Motor neuron (in vitro differentiated cells): ENCODE results near the gene ITGA11. TPM values are rescaled to one million over a fixed set of nuclear protein-coding genes. Genes with fewer than 3 reads are reported as not detected.

Experiments
- ATAC-seq, 8 experiments: fragments of 200-7000 bp; cut with Tn5 transposase; replicated peaks in 6 of 8; 2 replicates each; pipeline ENCODE4 v1.8.0; 2021; ENCODE audit warnings: mild to moderate bottlenecking in 8 of 8, moderate library complexity in 8 of 8
- H3K27ac ChIP-seq, 2 donors: fragments of 250-450 bp; sonication (Bioruptor Pico); 2 replicates each; pipeline ENCODE4 v1.9.0; 2021; ENCODE audit warnings: antibody characterized with exemption in 2 of 2, mild to moderate bottlenecking in 2 of 2, moderate library complexity in 1 of 2
- H3K4me1 ChIP-seq, 2 donors: fragments of 250-450 bp; sonication (Bioruptor Pico); replicated peaks in 1 of 2; 2 replicates each; pipeline ENCODE4 v1.6.1; 2021; ENCODE audit warnings: antibody characterized with exemption in 2 of 2, mild to moderate bottlenecking in 2 of 2, moderate library complexity in 1 of 2
- H3K4me3 ChIP-seq, 5 donors: fragments of 250-450 bp; sonication (Bioruptor Pico); 2 replicates each; pipeline ENCODE4 v1.9.0; 2021; ENCODE audit warnings: antibody characterized with exemption in 5 of 5, mild to moderate bottlenecking in 5 of 5, moderate library complexity in 4 of 5
- WGBS, 10 experiments: fragments of 450-650 bp; shearing (Covaris generic); methylation state at CpG; one replicate each; pipeline ENCODE4 v1.0.0; 2022; 5-methylcytosine and 5-hydroxymethylcytosine counted together
- in situ Hi-C, 9 experiments: fragments of 400-800 bp; cut with MboI; loops; one replicate each; pipeline ENCODE4 v1.15.0; 2021; ENCODE audit warnings: low sequenced_read_pairs in 9 of 9, low pct_unique_long_range_greater_than_20kb in 2 of 9; ENCODE audit not compliant: unreplicated experiment in 9 of 9
- total RNA-seq, 8 experiments: library from RNA; unstranded; fragments of 300-600 nt; gene quantifications; 2 replicates each; pipeline versions ENCODE4 v1.2.3 to v1.2.4, GENCODE V29; 2022

ITGA11 gene
- total RNA-seq, 8 experiments from 2014 or later, result 0.27 to 35.0 (median 0.78) TPM

DNA sequence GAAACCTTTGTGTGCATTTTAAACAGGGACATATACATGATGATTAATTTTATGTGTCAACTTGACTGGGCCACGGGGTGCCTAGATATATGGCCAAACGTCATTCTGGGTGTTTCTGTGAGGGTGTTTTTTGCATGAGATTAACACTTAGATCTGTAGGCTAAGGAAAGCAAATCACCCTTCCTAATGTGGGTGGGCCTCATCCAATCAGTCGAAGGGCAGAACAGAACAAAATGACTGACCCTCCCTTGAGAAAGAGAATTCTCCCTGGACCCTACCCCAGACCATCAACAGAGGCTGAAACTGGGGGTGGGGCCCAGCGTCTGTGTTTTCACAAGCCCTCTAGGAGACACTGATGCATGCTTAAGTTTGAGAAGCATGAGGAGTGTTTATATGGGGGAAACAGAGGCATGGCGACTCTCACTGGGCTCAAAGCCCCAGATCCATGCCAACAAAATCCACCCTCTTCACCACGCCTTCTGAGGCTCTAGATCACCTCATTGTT lies 56.2 kb downstream of the ITGA11 start:
- Histone ChIP-seq H3K4me3 (no peak overlapping the region), H3K27ac (no peak overlapping the region), H3K4me1 (no peaks in the 10 kb centered on the region)
- WGBS, 10 experiments, result 50 to 100% (median 86%) methylated on average over 1 to 5 of the region's 6 CpGs
- ATAC-seq, result no peak
- in situ Hi-C loops, result no loop called here

DNA sequence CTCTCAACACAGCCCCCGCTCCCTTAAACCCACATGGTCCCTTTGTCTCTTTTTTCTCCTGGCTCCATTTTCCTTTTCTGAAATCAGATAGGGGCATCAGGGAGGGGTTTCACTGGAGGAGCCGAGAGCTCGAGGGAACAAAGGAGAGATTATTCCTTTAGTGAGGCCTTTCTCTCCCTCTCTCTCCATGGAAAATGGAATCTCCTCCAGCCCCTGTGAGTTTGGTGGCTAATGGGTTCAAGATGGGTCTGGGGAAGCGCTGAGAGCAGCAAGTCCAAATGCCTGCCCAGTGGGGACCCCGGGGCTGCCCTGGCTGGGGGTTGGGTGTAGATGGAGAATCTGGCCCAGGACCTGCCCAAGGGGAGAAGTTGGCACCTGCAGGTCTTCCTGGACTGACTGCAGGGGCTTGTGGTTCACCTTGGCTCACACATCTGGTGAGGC lies 56.8 kb downstream of the ITGA11 start:
- Histone ChIP-seq H3K4me1 (no peaks in the 10 kb centered on the region), H3K27ac (no peak overlapping the region), H3K4me3 (no peak overlapping the region)
- ATAC-seq, result no peak
- 44 to 100% (median 80%) methylated on average over 1 to 4 of the region's 5 CpGs; no CpG with 5 or more reads in 3 of the 10 experiments for WGBS, 10 experiments
- in situ Hi-C loops, result no loop called here

DNA sequence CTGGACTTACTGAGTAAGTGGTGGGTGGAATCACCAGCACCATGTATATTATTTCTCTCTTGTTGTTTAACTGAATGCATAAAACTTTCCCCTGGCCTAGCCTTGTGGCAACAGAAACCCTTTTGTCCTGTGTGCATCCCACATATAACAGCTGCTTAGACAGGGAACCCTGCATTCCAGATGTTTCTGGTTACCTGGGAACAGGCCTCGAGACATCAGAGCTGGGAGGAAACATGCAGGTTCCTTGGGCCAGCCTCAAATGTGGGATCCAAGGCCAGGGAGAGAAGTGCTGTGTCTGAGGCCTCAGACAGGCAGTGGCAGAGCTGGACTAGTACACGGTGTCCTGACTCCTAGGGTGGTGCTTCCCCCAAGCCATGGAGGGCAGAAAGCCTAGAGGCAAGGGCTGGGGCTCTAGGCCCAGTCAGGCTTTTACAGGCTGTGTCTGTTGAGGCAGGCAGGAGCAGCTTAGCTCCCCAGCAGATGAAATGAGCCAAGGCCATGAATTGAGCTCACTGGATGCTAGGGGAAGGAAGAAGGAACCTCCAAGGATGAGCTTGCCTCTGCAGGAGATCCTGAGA lies 57.7 kb downstream of the ITGA11 start:
- H3K27ac ChIP-seq, result no peak overlapping the region
- peak in 4 of 8 experiments; percentile 24 to 87 (median 37) for ATAC-seq

DNA sequence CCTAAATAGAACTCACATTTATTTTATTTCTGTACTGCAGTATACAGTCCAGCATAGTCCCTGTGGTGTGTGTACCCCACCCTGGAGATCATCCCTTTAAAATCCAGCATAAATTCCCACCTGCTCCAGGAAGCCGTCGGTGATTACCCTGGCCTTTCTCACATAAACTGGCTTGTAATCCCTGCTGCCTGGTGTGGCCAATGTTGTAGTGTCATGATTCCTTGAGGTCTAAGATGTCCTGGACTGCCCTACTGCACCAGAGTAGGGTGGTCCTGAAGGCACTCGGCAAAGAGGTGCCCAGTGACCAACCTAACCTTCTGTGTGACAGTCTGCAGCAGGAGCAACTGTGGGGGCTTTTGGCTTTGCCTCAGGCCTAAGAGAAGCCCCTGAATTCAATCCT lies 58.9 kb downstream of the ITGA11 start:
- in situ Hi-C loops, result no loop called here
- WGBS, 10 experiments, result 75 to 100% (median 83%) methylated on average over 1 to 2 of the region's 3 CpGs; no CpG with 5 or more reads in 5 of the 10 experiments
- H3K4me3 ChIP-seq, result no peak overlapping the region
- no peak overlapping the region for H3K27ac ChIP-seq
- no peak for ATAC-seq
- H3K4me1 ChIP-seq, result no peaks in the 10 kb centered on the region

More for the DNA sequence above, 57.7 kb downstream of the ITGA11 start:
- Histone ChIP-seq H3K4me1 (no peaks in the 10 kb centered on the region), H3K4me3 (no peak overlapping the region)
- in situ Hi-C loops, result no loop called here
- WGBS, 10 experiments, result 33% methylated on average over 2 of the region's 2 CpGs; no CpG with 5 or more reads in 9 of the 10 experiments

GRCh38 chr15:68372291-68372811 lies 59.6 kb downstream of the ITGA11 start:
- 20 to 100% (median 90%) methylated on average over 1 to 10 of the region's 12 CpGs; no CpG with 5 or more reads in 4 of the 10 experiments for WGBS, 10 experiments
- ATAC-seq, result peak in 3 of 8 experiments; percentile 25 to 84 (median 39)
- Histone ChIP-seq H3K4me3 (no peak overlapping the region), H3K27ac (no peak overlapping the region), H3K4me1 (no peaks in the 10 kb centered on the region)
- in situ Hi-C loops, result no loop called here

DNA sequence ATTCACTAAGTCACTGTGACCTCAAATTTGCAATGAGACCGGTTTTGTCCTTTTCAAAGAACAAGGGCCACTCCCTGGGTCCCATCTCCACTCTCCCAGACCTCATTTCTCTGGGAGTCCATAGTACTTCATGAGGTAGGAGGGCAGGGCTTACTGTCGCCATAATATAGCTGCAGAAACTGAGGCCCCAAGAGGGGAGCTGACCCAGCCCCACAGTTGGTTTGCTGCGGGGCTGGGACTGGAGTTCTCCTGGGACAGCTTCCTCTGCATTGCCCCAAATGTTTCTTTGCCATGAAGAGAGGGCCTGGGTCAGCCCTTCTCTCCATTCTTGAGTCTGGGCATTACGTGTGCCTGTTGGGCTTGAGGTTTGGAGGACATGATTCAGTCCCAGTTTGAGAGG lies 60.1 kb downstream of the ITGA11 start:
- no peaks in the 10 kb centered on the region for H3K4me1 ChIP-seq
- 80 to 92% (median 90%) methylated on average over 2 to 4 of the region's 4 CpGs; no CpG with 5 or more reads in 5 of the 10 experiments for WGBS, 10 experiments
- ATAC-seq, result no peak
- no peak overlapping the region for H3K4me3 ChIP-seq
- in situ Hi-C loops, result no loop called here
- H3K27ac ChIP-seq, result no peak overlapping the region

DNA sequence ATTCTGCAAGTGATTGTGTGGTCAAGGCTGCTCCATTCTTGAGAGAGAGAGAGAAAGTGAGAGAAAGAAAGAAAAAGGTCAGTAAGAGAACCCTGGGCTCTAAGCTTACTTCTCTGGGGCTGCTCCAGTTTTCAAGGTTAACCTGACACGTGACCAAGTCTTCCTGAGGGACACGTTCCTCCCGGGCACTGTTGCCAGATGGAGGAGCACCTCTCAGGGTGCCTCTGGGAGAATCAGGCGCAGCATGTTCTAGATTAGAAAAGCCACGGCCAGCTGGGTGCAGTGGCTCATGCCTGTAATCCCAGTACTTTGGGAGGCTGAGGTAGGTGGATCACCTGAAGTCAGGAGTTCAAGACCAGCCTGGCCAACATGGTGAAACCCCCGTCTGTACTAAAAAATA lies 60.8 kb downstream of the ITGA11 start:
- no peak for ATAC-seq
- Histone ChIP-seq H3K4me3 (no peak overlapping the region), H3K4me1 (no peaks in the 10 kb centered on the region), H3K27ac (no peak overlapping the region)
- WGBS, 10 experiments, result 50 to 94% (median 81%) methylated on average over 1 to 5 of the region's 6 CpGs; no CpG with 5 or more reads in 4 of the 10 experiments
- in situ Hi-C loops, result no loop called here

- no peaks in the 10 kb centered on the region for H3K4me1 ChIP-seq
- 0 to 100% (median 89%) methylated on average over 1 to 9 of the region's 9 CpGs; no CpG with 5 or more reads in 4 of the 10 experiments for WGBS, 10 experiments
- in situ Hi-C loops, result no loop called here
These were observed 61.2 kb downstream of the ITGA11 start for GRCh38 chr15:68370768-68371151.

DNA sequence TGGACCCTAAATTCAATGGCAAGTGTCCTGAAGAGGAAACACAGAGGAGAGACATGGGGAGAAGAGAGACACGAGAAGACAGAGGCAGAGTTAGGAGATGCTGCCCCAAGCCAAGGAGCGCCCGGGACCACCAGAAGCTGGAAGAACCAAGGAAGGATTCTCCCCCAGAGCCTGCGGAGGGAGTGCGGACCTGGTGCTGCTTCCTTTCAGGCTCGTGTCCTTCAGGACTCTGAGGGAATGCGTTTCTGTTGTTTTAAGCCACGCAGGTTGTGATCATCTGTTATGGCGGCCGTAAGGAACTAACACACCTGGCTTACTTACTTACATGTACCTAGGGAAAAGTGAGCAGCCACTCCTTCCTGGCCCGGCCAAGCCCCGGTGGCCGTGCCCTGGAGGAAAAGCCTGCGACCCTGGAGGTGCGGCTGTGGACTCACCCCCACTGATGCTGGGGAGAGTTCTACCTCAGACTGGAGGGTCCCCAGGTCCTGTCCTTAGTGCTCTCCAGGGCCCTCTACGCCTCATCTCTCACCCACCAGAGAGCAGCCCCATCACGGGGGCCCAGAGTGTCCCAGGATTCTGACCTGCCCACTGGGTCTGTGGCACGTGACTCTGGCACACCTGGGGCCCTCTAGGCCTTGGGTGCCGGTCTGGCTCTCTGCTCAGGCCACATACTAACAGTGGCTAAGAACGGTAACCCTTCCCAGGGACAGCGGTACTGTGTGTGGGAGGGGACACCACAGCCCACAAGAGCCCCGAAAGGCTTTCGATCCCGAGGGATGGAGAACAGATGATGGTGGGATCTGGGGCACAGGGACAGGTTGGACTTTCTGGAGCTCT lies 61.8 kb downstream of the ITGA11 start:
- in situ Hi-C loops, result no loop called here
- no peaks in the 10 kb centered on the region for H3K4me1 ChIP-seq
- H3K4me3 ChIP-seq, result no peak overlapping the region
- no peak for ATAC-seq
- no peak overlapping the region for H3K27ac ChIP-seq
- 78 to 94% (median 92%) methylated on average over 2 to 6 of the region's 24 CpGs; no CpG with 5 or more reads in 7 of the 10 experiments for WGBS, 10 experiments

More at GRCh38 chr15:68370768-68371151, 61.2 kb downstream of the ITGA11 start:
- no peak overlapping the region for H3K4me3 ChIP-seq
- no peak overlapping the region for H3K27ac ChIP-seq
- no peak for ATAC-seq

DNA sequence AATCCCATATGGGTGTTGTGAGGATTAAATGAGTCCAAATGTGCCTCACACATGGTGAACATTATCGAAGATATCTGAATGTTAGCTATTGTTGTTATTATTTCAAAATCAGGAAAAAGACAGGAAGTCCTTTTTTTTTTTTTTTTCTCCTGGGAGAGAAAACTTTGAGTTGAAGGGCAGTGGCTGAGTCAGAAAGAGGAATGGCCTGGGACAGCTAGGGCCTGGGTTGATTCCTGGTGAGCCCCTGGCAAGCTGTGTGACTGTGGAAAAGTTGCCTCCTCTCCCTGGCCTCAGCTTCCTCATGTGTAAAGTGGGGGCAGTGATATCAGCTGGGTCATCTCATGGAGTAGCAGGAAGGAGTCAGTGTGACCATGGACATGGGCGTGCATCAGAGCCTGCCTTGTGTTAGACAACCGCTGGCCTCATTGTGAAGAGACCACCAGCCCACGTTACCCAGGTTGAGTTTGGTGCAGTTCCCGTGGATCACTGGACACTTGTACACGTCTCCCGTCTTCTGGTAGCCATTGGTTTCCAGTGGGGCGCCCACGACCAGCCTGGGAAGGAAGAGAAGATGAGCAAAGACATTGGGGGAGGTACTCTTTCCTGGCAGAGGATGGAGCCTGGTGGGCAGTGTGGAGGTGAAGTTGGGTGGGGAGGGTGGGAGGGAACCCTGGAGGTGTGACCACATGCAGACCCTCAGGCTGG lies 63.1 kb downstream of the ITGA11 start:
- no peak for ATAC-seq
- 0 to 100% (median 70%) methylated on average over 1 to 5 of the region's 9 CpGs; no CpG with 5 or more reads in 2 of the 10 experiments for WGBS, 10 experiments
- Histone ChIP-seq H3K4me3 (no peak overlapping the region), H3K4me1 (no peaks in the 10 kb centered on the region), H3K27ac (no peak overlapping the region)
- in situ Hi-C loops, result no loop called here

GRCh38 chr15:68367992-68368391 lies 64.0 kb downstream of the ITGA11 start:
- in situ Hi-C loops, result no loop called here
- WGBS, 10 experiments, result 60 to 82% methylated on average over 1 to 3 of the region's 5 CpGs; no CpG with 5 or more reads in 8 of the 10 experiments
- no peak overlapping the region for H3K4me3 ChIP-seq
- no peak overlapping the region for H3K27ac ChIP-seq
- no peak for ATAC-seq
- H3K4me1 ChIP-seq, result no peaks in the 10 kb centered on the region

DNA sequence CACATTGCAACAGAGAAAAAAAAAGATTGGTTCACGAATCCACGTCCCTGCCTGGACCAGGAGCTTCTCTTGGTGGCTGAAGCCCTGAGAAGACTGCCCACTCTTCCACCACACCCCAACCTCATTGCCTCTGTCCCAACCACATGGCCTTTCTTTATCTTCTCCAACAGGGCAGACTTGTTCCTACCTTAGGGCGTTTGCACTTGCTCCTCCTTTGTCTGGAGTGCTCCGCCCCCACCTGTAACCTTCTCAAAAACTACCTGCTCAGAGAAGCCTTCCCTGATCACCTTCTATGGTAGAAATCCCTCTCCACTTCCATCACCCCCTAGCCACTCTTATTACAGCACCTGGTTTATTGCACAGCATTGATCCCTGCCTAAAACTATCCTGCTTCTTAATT lies 64.7 kb downstream of the ITGA11 start:
- ATAC-seq, result no peak
- 50 to 92% (median 66%) methylated on average over 1 to 2 of the region's 4 CpGs; no CpG with 5 or more reads in 4 of the 10 experiments for WGBS, 10 experiments
- in situ Hi-C loops, result no loop called here
- H3K27ac ChIP-seq, result no peak overlapping the region
- no peak overlapping the region for H3K4me3 ChIP-seq
- no peaks in the 10 kb centered on the region for H3K4me1 ChIP-seq
